ENCODE results near the gene THSD4. TPM values are rescaled to one million over a fixed set of nuclear protein-coding genes. Genes with fewer than 3 reads are reported as not detected.

The THSD4 gene
- total RNA-seq, 5 donors from 2014 or later (not counting 1 experiment from before 2014, with no cell fraction given), result 0.03 to 0.23 (median 0.18) TPM; not detected in 2

DNA sequence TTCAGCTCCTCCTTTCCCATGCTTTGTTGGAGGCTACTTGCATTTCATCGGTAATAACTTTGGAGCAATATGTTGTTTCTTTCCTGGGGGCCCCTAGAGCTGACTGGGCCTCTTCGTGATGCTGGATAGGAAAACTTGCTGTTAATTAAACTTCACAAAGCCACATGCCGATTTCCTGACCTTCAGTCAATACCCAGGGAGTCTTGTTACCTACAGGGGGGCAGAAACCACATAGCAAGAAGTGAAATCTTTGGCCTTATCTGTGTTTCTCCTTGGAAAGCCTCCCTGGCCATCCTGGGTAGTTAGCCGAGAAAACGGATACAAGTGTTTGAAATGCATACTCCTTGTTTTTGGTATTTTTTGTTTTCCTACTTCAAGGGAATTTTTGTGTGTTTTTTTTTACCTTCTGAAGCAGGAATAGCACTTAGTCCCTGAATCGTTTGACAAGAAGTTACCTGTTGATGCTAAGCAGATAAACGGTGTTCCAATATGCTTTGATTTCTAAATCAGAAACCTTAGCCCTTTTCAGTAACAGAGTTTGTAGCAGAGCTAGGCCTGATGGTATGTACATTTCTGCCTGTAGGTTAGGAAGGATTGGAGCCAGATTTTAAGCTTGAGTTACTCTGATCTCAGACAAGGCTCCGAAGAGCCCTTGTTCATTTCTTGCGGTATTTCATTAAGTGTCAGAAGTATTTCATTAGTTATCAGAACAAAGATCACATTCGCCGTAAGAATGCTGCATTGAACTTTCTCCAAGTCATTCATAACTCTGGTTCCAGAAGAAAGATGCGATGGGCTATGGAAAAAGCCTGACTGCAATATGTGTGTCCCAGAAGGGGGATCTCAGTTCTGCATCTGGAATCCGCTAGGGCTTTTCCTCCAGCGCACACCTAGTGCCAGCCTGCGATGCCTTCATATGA lies 111.5 kb downstream of the THSD4 start:
- ATAC-seq (replicated peaks in 1 of 4) (no peak), DNase-seq (no peak)
- Mint-ChIP-seq H3K9me3 (peaks cover 0 to 3% (median 0%) of the 10 kb centered on the region in 3 donors), H3K4me3 (no peak overlapping the region), H3K27ac (no peak overlapping the region), H3K4me1 (no peaks in the 10 kb centered on the region), H3K36me3 (no peaks in the 10 kb centered on the region), H3K27me3 (peaks cover 16 to 34% of the 10 kb centered on the region in 2 donors)
- peaks cover 0 to 5% of the 10 kb centered on the region in 2 experiments for H3K27me3 ChIP-seq (replicated peaks in 1 of 2; ENCODE audit: control insufficient read depth in 2 of 2, extremely low read depth in 1 of 2, insufficient read depth in 2 of 2, low read length in 1 of 2)
- 96% methylated on average over 10 of the region's 15 CpGs for WGBS (ENCODE audit: insufficient coverage)
- POLR2A ChIA-PET, result no interaction called here
- no peaks in the 10 kb centered on the region for H3K9me3 ChIP-seq
- no peaks in the 10 kb centered on the region for H3K36me3 ChIP-seq (ENCODE audit: control insufficient read depth in 2 of 2, extremely low read depth in 1 of 2, insufficient read depth in 1 of 2, low read length in 1 of 2)
- H3K4me3 ChIP-seq (ENCODE audit: control insufficient read depth in 1 of 2, extremely low read depth in 1 of 2, low read length in 1 of 2), result no peak overlapping the region
- no peak overlapping the region for H3K27ac ChIP-seq (ENCODE audit: low read length)
- CTCF ChIA-PET, result no interaction called here
- no peaks in the 10 kb centered on the region for H3K4me1 ChIP-seq (ENCODE audit: control insufficient read depth in 1 of 2, extremely low read depth in 1 of 2, insufficient read depth in 2 of 2, low read length in 2 of 2)

DNA sequence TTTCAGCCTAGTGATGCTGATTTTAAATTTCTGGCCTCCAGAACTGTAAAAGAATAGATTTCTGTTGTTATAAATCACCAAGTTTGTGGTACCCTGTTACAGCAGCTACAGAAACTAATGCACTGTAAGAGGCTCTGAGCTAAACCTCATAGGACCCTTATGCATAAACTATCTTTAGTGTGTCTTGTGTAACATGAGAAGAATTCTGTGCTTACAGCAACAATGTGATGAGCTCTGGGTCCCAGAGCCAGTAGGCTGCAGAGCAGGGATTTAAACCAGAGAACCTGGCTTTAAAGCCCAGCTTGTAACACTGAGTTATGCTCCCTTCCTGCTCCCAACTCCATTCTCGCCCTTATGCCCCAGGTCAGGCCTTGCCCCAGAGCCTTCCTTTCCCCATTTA lies 113.1 kb downstream of the THSD4 start:
- no peak for ATAC-seq (replicated peaks in 1 of 4)
- Histone ChIP-seq H3K4me1 (ENCODE audit: control insufficient read depth in 1 of 2, extremely low read depth in 1 of 2, insufficient read depth in 2 of 2, low read length in 2 of 2) (no peaks in the 10 kb centered on the region), H3K36me3 (ENCODE audit: control insufficient read depth in 2 of 2, extremely low read depth in 1 of 2, insufficient read depth in 1 of 2, low read length in 1 of 2) (no peaks in the 10 kb centered on the region), H3K9me3 (no peaks in the 10 kb centered on the region), H3K27me3 (replicated peaks in 1 of 2; ENCODE audit: control insufficient read depth in 2 of 2, extremely low read depth in 1 of 2, insufficient read depth in 2 of 2, low read length in 1 of 2) (peaks cover 2 to 9% of the 10 kb centered on the region in 2 experiments), H3K4me3 (ENCODE audit: control insufficient read depth in 1 of 2, extremely low read depth in 1 of 2, low read length in 1 of 2) (no peak overlapping the region), H3K27ac (ENCODE audit: low read length) (no peak overlapping the region)
- H3K4me1 Mint-ChIP-seq, result no peaks in the 10 kb centered on the region
- WGBS (ENCODE audit: insufficient coverage), result 71% methylated on average over 1 of the region's 1 CpG
- no peak for DNase-seq
- no peak overlapping the region for H3K4me3 Mint-ChIP-seq
- ChIA-PET CTCF (no interaction called here), POLR2A (no interaction called here)
- H3K36me3 Mint-ChIP-seq, result no peaks in the 10 kb centered on the region
- H3K27ac Mint-ChIP-seq, result no peak overlapping the region
- peaks cover 0 to 3% (median 0%) of the 10 kb centered on the region in 3 donors for H3K9me3 Mint-ChIP-seq
- H3K27me3 Mint-ChIP-seq, result peaks cover 22 to 45% of the 10 kb centered on the region in 2 donors

DNA sequence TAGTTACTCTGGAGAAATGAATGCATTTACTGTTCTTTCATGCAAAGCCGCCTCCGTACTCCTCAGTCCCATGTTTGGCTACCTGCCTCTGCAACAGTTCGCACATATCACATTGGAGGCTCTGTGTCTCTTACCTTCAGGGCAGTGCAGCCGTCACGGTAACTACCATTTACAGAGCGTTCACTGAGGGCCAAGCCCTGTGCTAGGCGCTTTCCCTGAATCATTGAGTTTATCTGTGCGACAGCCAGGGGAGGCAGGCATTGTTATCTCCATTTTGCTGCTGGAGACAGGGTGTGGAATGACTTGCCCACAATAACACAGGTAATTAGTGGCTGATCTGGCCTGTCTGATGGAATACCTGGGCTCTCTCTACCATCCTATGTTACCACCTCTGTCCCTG lies 115.0 kb downstream of the THSD4 start:
- no peaks in the 10 kb centered on the region for H3K36me3 Mint-ChIP-seq
- H3K4me1 ChIP-seq (ENCODE audit: control insufficient read depth in 1 of 2, extremely low read depth in 1 of 2, insufficient read depth in 2 of 2, low read length in 2 of 2), result no peaks in the 10 kb centered on the region
- ChIA-PET POLR2A (no interaction called here), CTCF (no interaction called here)
- H3K4me1 Mint-ChIP-seq, result no peaks in the 10 kb centered on the region
- H3K27me3 Mint-ChIP-seq, result peaks cover 15 to 36% of the 10 kb centered on the region in 2 donors
- H3K36me3 ChIP-seq (ENCODE audit: control insufficient read depth in 2 of 2, extremely low read depth in 1 of 2, insufficient read depth in 1 of 2, low read length in 1 of 2), result no peaks in the 10 kb centered on the region
- H3K4me3 ChIP-seq (ENCODE audit: control insufficient read depth in 1 of 2, extremely low read depth in 1 of 2, low read length in 1 of 2), result no peak overlapping the region
- no peaks in the 10 kb centered on the region for H3K9me3 ChIP-seq
- no peak overlapping the region for H3K27ac Mint-ChIP-seq
- H3K9me3 Mint-ChIP-seq, result no peaks in the 10 kb centered on the region
- ATAC-seq (replicated peaks in 1 of 4), result no peak
- 76% methylated on average over 4 of the region's 8 CpGs for WGBS (ENCODE audit: insufficient coverage)
- no peak overlapping the region for H3K4me3 Mint-ChIP-seq
- H3K27ac ChIP-seq (ENCODE audit: low read length), result no peak overlapping the region
- H3K27me3 ChIP-seq (replicated peaks in 1 of 2; ENCODE audit: control insufficient read depth in 2 of 2, extremely low read depth in 1 of 2, insufficient read depth in 2 of 2, low read length in 1 of 2), result peaks cover 2 to 15% of the 10 kb centered on the region in 2 experiments
- DNase-seq, result no peak

DNA sequence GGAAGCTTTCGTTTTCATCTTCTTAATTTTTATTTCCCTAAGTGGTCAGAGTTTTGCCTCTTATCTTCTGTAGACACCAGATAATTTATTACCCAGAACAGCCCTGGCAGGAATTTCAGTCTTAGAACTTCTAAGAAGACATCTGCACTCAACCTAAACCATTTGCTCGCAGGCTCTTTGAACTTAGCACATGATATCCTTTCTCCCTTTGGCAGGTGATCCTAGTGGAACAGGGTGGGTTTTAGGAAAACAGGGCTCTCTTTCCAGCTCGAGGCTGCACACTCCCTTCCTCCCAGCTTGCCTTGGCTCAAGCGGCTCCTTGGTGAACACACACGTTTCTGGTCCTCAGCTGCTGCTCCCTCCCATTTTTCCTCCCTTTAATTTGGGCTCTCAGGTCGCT lies 116.5 kb downstream of the THSD4 start:
- no peak overlapping the region for H3K27ac Mint-ChIP-seq
- Histone ChIP-seq H3K4me3 (ENCODE audit: control insufficient read depth in 1 of 2, extremely low read depth in 1 of 2, low read length in 1 of 2) (no peak overlapping the region), H3K9me3 (no peaks in the 10 kb centered on the region), H3K4me1 (ENCODE audit: control insufficient read depth in 1 of 2, extremely low read depth in 1 of 2, insufficient read depth in 2 of 2, low read length in 2 of 2) (no peaks in the 10 kb centered on the region), H3K27ac (ENCODE audit: low read length) (no peak overlapping the region), H3K36me3 (ENCODE audit: control insufficient read depth in 2 of 2, extremely low read depth in 1 of 2, insufficient read depth in 1 of 2, low read length in 1 of 2) (no peaks in the 10 kb centered on the region), H3K27me3 (replicated peaks in 1 of 2; ENCODE audit: control insufficient read depth in 2 of 2, extremely low read depth in 1 of 2, insufficient read depth in 2 of 2, low read length in 1 of 2) (peaks cover 2 to 22% of the 10 kb centered on the region in 2 experiments)
- H3K36me3 Mint-ChIP-seq, result no peaks in the 10 kb centered on the region
- CTCF ChIA-PET, result no interaction called here
- peaks cover 16 to 39% of the 10 kb centered on the region in 2 donors for H3K27me3 Mint-ChIP-seq
- DNase-seq (no peak), ATAC-seq (replicated peaks in 1 of 4) (no peak)
- POLR2A ChIA-PET, result no interaction called here
- H3K9me3 Mint-ChIP-seq, result no peaks in the 10 kb centered on the region
- H3K4me1 Mint-ChIP-seq, result no peaks in the 10 kb centered on the region
- H3K4me3 Mint-ChIP-seq, result no peak overlapping the region
- WGBS (ENCODE audit: insufficient coverage), result 43% methylated on average over 4 of the region's 6 CpGs

DNA sequence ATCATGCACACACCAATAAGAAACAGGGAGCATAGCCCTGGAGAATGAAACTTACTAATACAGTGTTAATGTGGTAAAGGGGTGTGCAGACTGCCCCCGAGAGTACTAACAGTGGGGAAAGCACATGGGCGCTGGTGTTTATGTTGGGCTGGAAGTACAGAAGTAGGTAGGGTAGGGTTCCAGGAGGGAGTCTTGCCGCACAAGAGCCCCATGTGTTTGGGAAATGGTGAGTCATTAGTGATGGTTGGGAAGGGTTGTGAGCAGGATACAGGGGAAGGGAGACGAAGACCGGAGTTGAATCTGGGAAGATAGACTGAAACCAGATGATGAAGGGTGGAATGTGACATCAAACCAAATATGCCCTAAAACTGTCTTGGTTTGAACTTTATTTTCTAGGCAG lies 117.1 kb downstream of the THSD4 start:
- no peaks in the 10 kb centered on the region for H3K36me3 Mint-ChIP-seq
- POLR2A ChIA-PET, result no interaction called here
- H3K4me3 ChIP-seq (ENCODE audit: control insufficient read depth in 1 of 2, extremely low read depth in 1 of 2, low read length in 1 of 2), result no peak overlapping the region
- peaks cover 20 to 45% of the 10 kb centered on the region in 2 donors for H3K27me3 Mint-ChIP-seq
- no peak for DNase-seq
- H3K27ac ChIP-seq (ENCODE audit: low read length), result no peak overlapping the region
- no peak overlapping the region for H3K27ac Mint-ChIP-seq
- no peaks in the 10 kb centered on the region for H3K9me3 Mint-ChIP-seq
- H3K4me3 Mint-ChIP-seq, result no peak overlapping the region
- no peak for ATAC-seq (replicated peaks in 1 of 4)
- 96% methylated on average over 5 of the region's 5 CpGs for WGBS (ENCODE audit: insufficient coverage)
- H3K36me3 ChIP-seq (ENCODE audit: control insufficient read depth in 2 of 2, extremely low read depth in 1 of 2, insufficient read depth in 1 of 2, low read length in 1 of 2), result no peaks in the 10 kb centered on the region
- CTCF ChIA-PET, result no interaction called here
- peaks cover 2 to 25% of the 10 kb centered on the region in 2 experiments for H3K27me3 ChIP-seq (replicated peaks in 1 of 2; ENCODE audit: control insufficient read depth in 2 of 2, extremely low read depth in 1 of 2, insufficient read depth in 2 of 2, low read length in 1 of 2)
- H3K4me1 ChIP-seq (ENCODE audit: control insufficient read depth in 1 of 2, extremely low read depth in 1 of 2, insufficient read depth in 2 of 2, low read length in 2 of 2), result no peaks in the 10 kb centered on the region
- no peaks in the 10 kb centered on the region for H3K9me3 ChIP-seq
- H3K4me1 Mint-ChIP-seq, result no peaks in the 10 kb centered on the region

DNA sequence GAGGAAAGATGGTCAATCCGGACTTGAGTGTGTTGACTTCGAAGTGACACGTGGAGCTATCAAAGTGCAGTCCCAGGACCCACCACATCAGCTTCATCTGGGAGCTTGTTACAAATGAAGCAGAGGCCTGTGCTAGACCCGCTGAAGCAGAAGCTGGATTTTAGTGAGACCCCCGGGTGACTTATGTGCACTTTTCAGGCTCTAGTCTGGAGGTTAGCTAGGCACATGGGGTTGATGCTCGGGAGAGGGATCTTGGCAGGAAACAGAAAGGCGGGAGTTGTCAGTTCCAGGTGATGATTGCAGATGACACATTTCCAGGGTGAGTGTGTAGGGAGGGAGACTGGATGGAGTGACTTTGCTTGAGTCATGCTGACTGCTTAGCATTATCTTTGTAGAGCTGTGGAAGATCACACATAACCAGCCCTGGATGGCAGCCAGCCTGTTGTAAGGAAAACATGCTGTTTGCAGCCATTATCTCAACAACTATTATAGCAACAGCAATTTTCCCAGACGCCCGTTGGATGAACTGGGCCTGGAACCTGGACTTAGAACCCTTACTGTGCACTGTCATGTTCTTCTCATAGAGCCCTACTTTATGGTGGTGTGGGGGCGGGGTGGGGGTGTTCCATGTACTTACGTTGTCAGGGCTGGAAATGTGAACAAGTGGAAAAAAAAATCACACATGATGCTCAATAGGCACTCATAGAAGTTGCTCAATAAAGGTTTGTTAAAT lies 122.4 kb downstream of the THSD4 start:
- Mint-ChIP-seq H3K36me3 (no peaks in the 10 kb centered on the region), H3K27ac (no peak overlapping the region), H3K27me3 (peaks cover 7 to 20% of the 10 kb centered on the region in 2 donors), H3K4me1 (no peaks in the 10 kb centered on the region), H3K9me3 (no peaks in the 10 kb centered on the region), H3K4me3 (no peak overlapping the region)
- no peaks in the 10 kb centered on the region for H3K4me1 ChIP-seq (ENCODE audit: control insufficient read depth in 1 of 2, extremely low read depth in 1 of 2, insufficient read depth in 2 of 2, low read length in 2 of 2)
- H3K36me3 ChIP-seq (ENCODE audit: control insufficient read depth in 2 of 2, extremely low read depth in 1 of 2, insufficient read depth in 1 of 2, low read length in 1 of 2), result no peaks in the 10 kb centered on the region
- H3K4me3 ChIP-seq (ENCODE audit: control insufficient read depth in 1 of 2, extremely low read depth in 1 of 2, low read length in 1 of 2), result no peak overlapping the region
- no peaks in the 10 kb centered on the region for H3K9me3 ChIP-seq
- ChIA-PET POLR2A (no interaction called here), CTCF (no interaction called here)
- peaks cover 5 to 17% of the 10 kb centered on the region in 2 experiments for H3K27me3 ChIP-seq (replicated peaks in 1 of 2; ENCODE audit: control insufficient read depth in 2 of 2, extremely low read depth in 1 of 2, insufficient read depth in 2 of 2, low read length in 1 of 2)
- WGBS (ENCODE audit: insufficient coverage), result 83% methylated on average over 4 of the region's 11 CpGs
- no peak overlapping the region for H3K27ac ChIP-seq (ENCODE audit: low read length)
- no peak for ATAC-seq (replicated peaks in 1 of 4)
- DNase-seq, result no peak

Measured in T-cell (primary cell).